ENCODE data around the gene SORBS1. TPM values are rescaled to one million over a fixed set of nuclear protein-coding genes. Genes with fewer than 3 reads are reported as not detected.

Gene SORBS1
- total RNA-seq, 2 experiments from 2014 or later: 0.57 to 3.1 TPM

DNA sequence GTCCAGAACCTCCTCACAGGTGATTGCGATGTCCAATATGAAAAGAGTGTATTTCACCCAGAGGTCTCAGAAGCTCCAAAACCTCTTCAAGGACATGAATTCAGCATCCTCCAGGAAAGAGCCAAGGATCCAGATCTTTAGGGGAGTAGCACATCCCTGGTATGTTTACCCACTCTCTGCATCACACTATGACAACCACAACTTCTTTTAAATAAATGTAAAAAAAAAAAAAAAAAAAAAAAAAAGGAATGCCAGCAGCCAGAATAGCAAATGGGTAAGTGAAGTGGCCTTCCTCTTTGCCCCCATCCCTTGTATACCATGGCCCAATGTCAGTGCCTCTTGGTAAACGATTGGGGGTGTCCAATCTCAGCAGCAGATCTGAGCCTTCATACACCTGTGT is 67.3 kb downstream of the SORBS1 start:
- no peak for TF ChIP-seq EZH2phosphoT487 (IDR thresholded peaks at IDR 0.05; ENCODE audit: borderline replicate concordance, low read depth, low read length)
- TF ChIP-seq, protein P1, sequence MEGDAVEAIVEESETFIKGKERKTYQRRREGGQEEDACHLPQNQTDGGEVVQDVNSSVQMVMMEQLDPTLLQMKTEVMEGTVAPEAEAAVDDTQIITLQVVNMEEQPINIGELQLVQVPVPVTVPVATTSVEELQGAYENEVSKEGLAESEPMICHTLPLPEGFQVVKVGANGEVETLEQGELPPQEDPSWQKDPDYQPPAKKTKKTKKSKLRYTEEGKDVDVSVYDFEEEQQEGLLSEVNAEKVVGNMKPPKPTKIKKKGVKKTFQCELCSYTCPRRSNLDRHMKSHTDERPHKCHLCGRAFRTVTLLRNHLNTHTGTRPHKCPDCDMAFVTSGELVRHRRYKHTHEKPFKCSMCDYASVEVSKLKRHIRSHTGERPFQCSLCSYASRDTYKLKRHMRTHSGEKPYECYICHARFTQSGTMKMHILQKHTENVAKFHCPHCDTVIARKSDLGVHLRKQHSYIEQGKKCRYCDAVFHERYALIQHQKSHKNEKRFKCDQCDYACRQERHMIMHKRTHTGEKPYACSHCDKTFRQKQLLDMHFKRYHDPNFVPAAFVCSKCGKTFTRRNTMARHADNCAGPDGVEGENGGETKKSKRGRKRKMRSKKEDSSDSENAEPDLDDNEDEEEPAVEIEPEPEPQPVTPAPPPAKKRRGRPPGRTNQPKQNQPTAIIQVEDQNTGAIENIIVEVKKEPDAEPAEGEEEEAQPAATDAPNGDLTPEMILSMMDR (conservative IDR thresholded peaks at IDR 0.05; ENCODE audit: low read length): no peak
- no peaks in the 10 kb centered on the region for H3K4me1 ChIP-seq (ENCODE audit: insufficient read depth, low read length, poor library complexity, severe bottlenecking)
- H2AFZ ChIP-seq (ENCODE audit: low read length): no peak overlapping the region
- no peaks in the 10 kb centered on the region for H4K20me1 ChIP-seq (ENCODE audit: insufficient read depth, low read length)
- H3K9me2 ChIP-seq (ENCODE audit: insufficient read depth, low read length): no peaks in the 10 kb centered on the region
- H3K9me3 ChIP-seq (ENCODE audit: low read length): no peaks in the 10 kb centered on the region
- no peaks in the 10 kb centered on the region for H3K79me2 ChIP-seq (ENCODE audit: insufficient read depth, low read depth, low read length)
- no peaks in the 10 kb centered on the region for H3K36me3 ChIP-seq (ENCODE audit: insufficient read depth, low read length)
- ChIA-PET CTCF (ENCODE audit: unreplicated experiment) (no interaction called here), POLR2A (interaction anchor here (0.7 kb wide), 2 partner anchors 9 to 314 kb away, joined by 3 read pairs; no protein-coding TSS in a partner anchor)
- no peak overlapping the region for H3K27ac ChIP-seq (ENCODE audit: low read depth, low read length, poor library complexity, severe bottlenecking)
- H3K4me3 ChIP-seq (ENCODE audit: low read depth, low read length, poor library complexity, severe bottlenecking): no peak overlapping the region
- H3K4me2 ChIP-seq (ENCODE audit: low read length): no peak overlapping the region
- BruUV-seq (replicated peaks): no TSS peak
- intact Hi-C loops (cut with micrococcal nuclease; ENCODE audit: unreplicated experiment): no loop called here
- no peak for DNase-seq (ENCODE audit: low spot score)

DNA sequence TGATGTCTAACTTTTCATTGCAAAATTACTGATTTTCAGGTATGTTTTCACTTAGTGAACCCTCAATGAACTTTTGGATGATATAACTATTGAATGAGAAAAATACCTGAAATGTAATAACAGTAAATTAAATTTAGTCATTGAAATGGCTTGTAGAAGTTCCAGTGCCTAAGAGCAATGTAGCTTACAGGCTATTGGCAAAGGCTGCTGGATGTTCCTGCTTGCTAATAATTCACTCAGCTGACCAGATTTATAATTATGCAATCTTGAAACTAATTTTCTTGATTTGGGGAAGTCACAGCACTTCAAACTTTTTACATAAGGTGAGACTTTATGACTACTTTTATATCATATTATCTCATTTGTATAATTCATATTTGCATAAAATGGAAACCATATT is 73.2 kb downstream of the SORBS1 start:
- no peaks in the 10 kb centered on the region for H3K36me3 ChIP-seq (ENCODE audit: insufficient read depth, low read length)
- TF ChIP-seq EZH2phosphoT487 (IDR thresholded peaks at IDR 0.05; ENCODE audit: borderline replicate concordance, low read depth, low read length): no peak
- TF ChIP-seq, protein P1 (conservative IDR thresholded peaks at IDR 0.05; ENCODE audit: low read length): no peak
- no peak overlapping the region for H3K4me2 ChIP-seq (ENCODE audit: low read length)
- no peak for DNase-seq (ENCODE audit: low spot score)
- H3K27ac ChIP-seq (ENCODE audit: low read depth, low read length, poor library complexity, severe bottlenecking): no peak overlapping the region
- BruUV-seq (replicated peaks): no TSS peak
- intact Hi-C loops (cut with micrococcal nuclease; ENCODE audit: unreplicated experiment): no loop called here
- no peaks in the 10 kb centered on the region for H3K9me2 ChIP-seq (ENCODE audit: insufficient read depth, low read length)
- ChIA-PET POLR2A (no interaction called here), CTCF (ENCODE audit: unreplicated experiment) (no interaction called here)
- no peak overlapping the region for H2AFZ ChIP-seq (ENCODE audit: low read length)
- no peaks in the 10 kb centered on the region for H4K20me1 ChIP-seq (ENCODE audit: insufficient read depth, low read length)
- H3K4me1 ChIP-seq (ENCODE audit: insufficient read depth, low read length, poor library complexity, severe bottlenecking): no peaks in the 10 kb centered on the region
- H3K79me2 ChIP-seq (ENCODE audit: insufficient read depth, low read depth, low read length): no peaks in the 10 kb centered on the region
- no peak overlapping the region for H3K4me3 ChIP-seq (ENCODE audit: low read depth, low read length, poor library complexity, severe bottlenecking)
- H3K9me3 ChIP-seq (ENCODE audit: low read length): no peaks in the 10 kb centered on the region

DNA sequence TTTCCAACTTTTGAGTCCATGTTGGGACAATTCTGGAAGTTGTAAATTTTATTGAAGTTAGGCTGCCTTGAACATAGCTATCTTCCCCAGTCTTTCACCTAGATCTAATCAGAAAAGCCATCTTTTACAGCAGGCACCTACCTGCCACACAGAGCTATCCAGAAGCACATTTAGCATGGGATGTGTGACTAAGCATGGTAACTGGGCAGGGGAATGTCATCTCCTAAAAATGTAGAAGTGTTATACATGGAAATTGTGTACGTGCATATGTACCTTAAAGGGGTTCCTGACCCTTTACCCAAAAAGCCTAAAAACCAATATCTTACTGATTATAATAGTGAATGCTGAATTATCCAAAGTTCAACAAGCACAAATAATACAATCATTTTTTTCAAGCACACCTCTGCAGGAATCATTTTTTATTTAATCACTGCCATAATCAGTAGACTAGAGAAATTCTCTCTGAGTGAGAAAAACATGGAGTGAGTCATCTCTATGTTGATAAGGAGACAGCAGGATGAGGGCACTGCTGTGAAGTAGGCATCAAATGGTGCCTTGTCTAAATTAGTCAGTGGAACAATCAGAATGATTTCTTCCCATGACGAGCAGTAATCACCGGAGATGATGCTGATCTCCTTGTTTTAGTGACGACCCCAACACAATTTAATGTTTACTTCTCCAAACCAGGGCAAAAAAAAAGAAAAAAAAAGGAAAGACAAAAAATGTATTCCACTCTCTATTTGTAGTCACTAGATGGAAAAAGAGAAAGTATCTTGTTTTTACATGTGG is 75.9 kb downstream of the SORBS1 start:
- Histone ChIP-seq H3K36me3 (ENCODE audit: insufficient read depth, low read length) (no peaks in the 10 kb centered on the region), H4K20me1 (ENCODE audit: insufficient read depth, low read length) (no peaks in the 10 kb centered on the region), H2AFZ (ENCODE audit: low read length) (no peak overlapping the region), H3K79me2 (ENCODE audit: insufficient read depth, low read depth, low read length) (no peaks in the 10 kb centered on the region), H3K4me3 (ENCODE audit: low read depth, low read length, poor library complexity, severe bottlenecking) (no peak overlapping the region), H3K27ac (ENCODE audit: low read depth, low read length, poor library complexity, severe bottlenecking) (no peak overlapping the region), H3K9me2 (ENCODE audit: insufficient read depth, low read length) (no peaks in the 10 kb centered on the region), H3K4me2 (ENCODE audit: low read length) (no peak overlapping the region), H3K4me1 (ENCODE audit: insufficient read depth, low read length, poor library complexity, severe bottlenecking) (no peaks in the 10 kb centered on the region), H3K9me3 (ENCODE audit: low read length) (no peaks in the 10 kb centered on the region)
- TF ChIP-seq, protein P1 (conservative IDR thresholded peaks at IDR 0.05; ENCODE audit: low read length): no peak
- no peak for TF ChIP-seq EZH2phosphoT487 (IDR thresholded peaks at IDR 0.05; ENCODE audit: borderline replicate concordance, low read depth, low read length)
- CTCF ChIA-PET (ENCODE audit: unreplicated experiment): no interaction called here
- POLR2A ChIA-PET: interaction anchor here (0.9 kb wide), 1 partner anchor 8 kb away, joined by 3 read pairs; no protein-coding TSS in a partner anchor
- no TSS peak for BruUV-seq (replicated peaks)
- DNase-seq (ENCODE audit: low spot score): no peak
- intact Hi-C loops (cut with micrococcal nuclease; ENCODE audit: unreplicated experiment): no loop called here
